GM12873 (cell line): Measurements from ENCODE around the gene KCNMA1.

ENCODE experiments used
- CTCF ChIP-seq: IDR thresholded peaks from 2 replicates; pipeline ENCODE4 v1.5.1; 2012; ENCODE audit warnings: low read depth, mild to moderate bottlenecking, moderate library complexity, low read length, control low read depth; ENCODE audit not compliant: insufficient read depth; ENCODE audit errors: missing control alignments

Gene KCNMA1

DNA sequence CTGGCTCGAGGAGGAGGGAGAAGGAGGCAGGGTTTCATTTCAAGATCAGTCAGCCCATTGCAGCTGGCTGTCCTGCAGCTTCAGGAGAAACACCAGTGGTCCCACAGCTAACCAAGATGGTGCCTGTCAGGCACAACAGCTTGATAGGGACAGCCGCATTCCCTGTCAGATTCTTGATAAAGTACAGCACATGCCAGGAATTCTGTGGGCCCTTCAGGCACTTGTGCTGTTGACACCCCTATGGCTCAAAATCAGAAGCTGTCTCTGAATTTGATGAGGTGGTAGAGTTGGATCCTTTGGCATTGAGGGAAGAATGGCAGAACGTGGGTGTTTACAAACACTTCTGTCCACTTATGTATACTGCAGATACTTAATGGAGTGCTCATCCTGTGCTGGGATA lies 354.3 kb downstream of the KCNMA1 start:
- TF ChIP-seq CTCF, result no peak

DNA sequence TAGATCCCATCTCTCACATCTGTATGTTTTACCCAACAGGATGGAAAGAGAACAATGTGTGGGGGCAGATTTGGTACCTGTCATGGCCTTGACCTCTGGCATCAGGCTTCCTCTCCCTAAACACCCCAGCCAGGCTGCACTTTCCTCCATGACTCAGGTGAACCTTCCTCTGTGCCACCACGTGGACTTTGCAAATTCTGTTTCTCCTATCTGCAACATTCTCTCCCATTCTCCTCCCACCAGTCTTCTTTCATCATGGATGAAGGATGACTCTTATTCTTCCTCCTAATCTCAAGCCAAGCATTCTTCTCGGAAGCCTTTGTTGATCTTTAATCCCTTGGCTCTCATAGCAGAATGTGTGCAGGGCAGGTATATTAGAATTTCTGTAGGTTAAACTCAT lies 355.4 kb downstream of the KCNMA1 start:
- TF ChIP-seq CTCF, result no peak

- no peak for TF ChIP-seq CTCF
Measured at GRCh38 chr10:77281719-77282118, 355.9 kb downstream of the KCNMA1 start.

GRCh38 chr10:77279207-77279606 lies 358.4 kb downstream of the KCNMA1 start:
- no peak for TF ChIP-seq CTCF

DNA sequence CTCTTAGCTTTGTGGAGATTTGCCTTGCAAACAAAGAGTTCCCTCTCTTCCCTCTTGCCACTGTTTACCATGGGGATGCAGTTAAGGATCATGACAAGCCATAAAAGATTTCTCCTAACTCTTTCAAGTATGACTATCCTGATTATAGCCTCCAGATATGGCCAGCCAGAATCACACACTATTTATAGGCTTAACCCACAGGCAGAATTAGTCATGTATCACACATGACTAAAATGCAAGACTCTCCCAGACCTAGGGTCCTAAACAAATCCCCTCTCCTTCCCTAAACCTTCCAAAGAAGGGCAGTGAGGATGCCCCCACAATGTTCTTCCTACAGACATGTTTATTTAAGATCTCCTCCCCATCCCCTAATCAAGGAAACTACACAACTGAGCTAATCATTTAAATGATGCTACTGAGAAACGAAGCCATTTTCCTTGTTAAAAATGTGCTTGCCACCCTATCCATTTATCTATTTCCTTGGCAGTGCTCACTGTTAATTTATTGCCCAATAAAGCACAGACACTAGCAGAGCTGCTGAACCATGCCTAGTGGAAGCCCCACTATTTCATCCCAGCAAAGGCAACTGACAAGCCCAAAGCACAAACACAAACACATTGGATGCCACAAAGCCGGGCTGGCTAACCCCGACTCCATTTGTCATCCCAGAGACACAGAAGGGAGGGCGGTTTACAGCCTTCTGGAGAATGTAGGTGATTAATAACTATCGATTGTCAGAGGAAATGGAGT lies 363.4 kb downstream of the KCNMA1 start:
- no peak for TF ChIP-seq CTCF

- no peak for TF ChIP-seq CTCF
Measured at GRCh38 chr10:77269163-77269562, 368.4 kb downstream of the KCNMA1 start.

GRCh38 chr10:77268721-77269120 lies 368.9 kb downstream of the KCNMA1 start:
- no peak for TF ChIP-seq CTCF
